Spleen (tissue), 7 donors: ENCODE measurements around the gene TREM2.

Source experiments
- CTCF ChIP-seq, 11 experiments: fragments of 200-600 bp in 7 of 11; fragments of 450-650 bp in 4 of 11; sonication (generic) in 4 of 11; IDR thresholded peaks in 8 of 11; conservative IDR thresholded peaks in 3 of 11; 1 replicate in 7 of 11; 2 replicates in 4 of 11; pipeline versions ENCODE4 v1.4.0 to v1.8.0; 2016 to 2021; ENCODE audit warnings: antibody characterized with exemption in 11 of 11, inconsistent platforms in 4 of 11, mild to moderate bottlenecking in 1 of 11
- POLR2A ChIP-seq, 3 donors: fragments of 450-650 bp; IDR thresholded peaks; one replicate each; pipeline ENCODE4 v1.5.1; 2017; ENCODE audit warnings: antibody characterized with exemption in 3 of 3, mild to moderate bottlenecking in 1 of 3
- donor health status: DM: no; HTN: no; CAD: no; lungs with moderate emphysema.
- donor health status: DM: no; HTN: no; CAD: no.
- donor health status: DM: no; HTN: no; CAD: no.

GRCh38 chr6:41153451-41153850 is 9.5 kb downstream of the TREM2 start:
- TF ChIP-seq POLR2A (IDR thresholded peaks at IDR 0.05) (no peak), CTCF (IDR thresholded peaks at IDR 0.05 in 8 of 11, conservative IDR thresholded peaks at IDR 0.05 in 3 of 11) (no peak)
